ENCODE results near the gene GPI.

DNA sequence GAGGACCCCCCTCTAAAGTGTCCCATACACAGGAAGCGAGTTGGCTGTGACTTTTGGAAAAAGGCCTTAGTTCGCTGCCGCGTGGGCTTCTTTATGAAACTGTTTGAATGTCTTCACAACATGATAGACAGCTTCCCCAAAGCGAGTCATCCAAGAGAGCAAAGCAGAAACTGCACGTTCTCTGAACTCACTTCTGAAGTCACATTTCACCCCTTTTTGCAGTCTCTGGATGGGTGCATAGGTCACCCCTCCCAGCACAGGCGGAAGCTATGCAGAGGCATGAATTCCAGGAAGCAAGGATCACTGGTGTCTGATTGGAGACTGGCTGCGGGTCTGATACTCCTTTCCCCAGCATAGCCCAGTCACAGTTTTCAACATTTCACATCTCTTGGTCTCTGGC lies 10.6 kb downstream of the GPI start:
- no peak for TF ChIP-seq CTCF (IDR thresholded peaks at IDR 0.05)
- TF ChIP-seq POLR2A (IDR thresholded peaks at IDR 0.05): no peak

Data from uterus (tissue), 2 donors.